ACHN (cell line): ENCODE measurements around the gene ZNF771.

Source experiments
- DNase-seq: peaks from one replicate; pipeline ENCODE4 v3.0.0-alpha.2; 2015
- in situ Hi-C: cut with HindIII; loops from 2 replicates; pipeline ENCODE4 v1.10.0; 2017; ENCODE audit warnings: low sequenced_read_pairs, low pct_ligation_motif_present, low pct_unique_long_range_greater_than_20kb

The ZNF771 gene

GRCh38 chr16:30407102-30407803, at the start of gene ZNF771:
Gene ZNF771, plus strand, starts transcription at chr16:30407606. Its CDS starts 448 bp downstream, at chr16:30408054.
- in situ Hi-C loops = no loop called here
- DNase-seq = peak; percentile 94

GRCh38 chr16:30357715-30358576, 49.5 kb upstream of the ZNF771 start:
- in situ Hi-C loops = no loop called here
- DNase-seq = no peak

DNA sequence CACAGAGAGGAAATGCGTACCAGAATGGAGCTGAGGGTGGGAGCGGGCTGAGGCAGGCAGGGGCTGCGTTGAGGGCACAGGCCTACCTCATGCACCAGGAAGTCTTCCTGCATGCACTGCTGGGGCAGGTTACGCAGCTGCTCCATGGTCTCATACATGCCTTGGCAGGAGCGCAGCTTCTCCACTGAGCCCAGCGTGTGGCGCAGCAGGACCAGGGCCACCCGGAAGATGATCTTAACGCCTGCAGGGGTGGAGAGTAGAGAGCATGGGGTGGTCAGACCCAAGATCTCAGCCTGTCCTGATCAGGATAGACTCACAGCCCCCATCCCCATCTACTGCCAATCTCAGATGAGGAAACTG, 48.8 kb upstream of the ZNF771 start:
- in situ Hi-C loops = no loop called here
- no peak for DNase-seq

- in situ Hi-C loops = no loop called here
- no peak for DNase-seq
Measured at GRCh38 chr16:30358990-30359870, 48.2 kb upstream of the ZNF771 start.

DNA sequence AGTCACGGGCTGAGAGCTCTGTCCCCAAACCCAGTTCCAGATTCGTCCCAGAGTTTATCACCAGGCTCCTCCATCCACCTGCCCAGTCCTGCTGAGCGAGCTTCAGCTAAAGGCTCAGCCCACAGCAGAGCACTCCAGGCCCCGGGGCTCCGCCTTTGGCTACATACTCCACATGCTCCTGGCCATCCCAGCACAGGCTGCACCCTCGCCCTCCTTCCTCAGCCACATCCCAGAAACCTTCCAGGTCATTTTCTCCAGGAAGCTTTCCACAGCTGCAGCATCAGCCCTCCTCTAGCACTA, 47.6 kb upstream of the ZNF771 start:
- in situ Hi-C loops = no loop called here
- no peak for DNase-seq

- in situ Hi-C loops = no loop called here
- DNase-seq = no peak
Measured at GRCh38 chr16:30361180-30361579, 46.2 kb upstream of the ZNF771 start.

DNA sequence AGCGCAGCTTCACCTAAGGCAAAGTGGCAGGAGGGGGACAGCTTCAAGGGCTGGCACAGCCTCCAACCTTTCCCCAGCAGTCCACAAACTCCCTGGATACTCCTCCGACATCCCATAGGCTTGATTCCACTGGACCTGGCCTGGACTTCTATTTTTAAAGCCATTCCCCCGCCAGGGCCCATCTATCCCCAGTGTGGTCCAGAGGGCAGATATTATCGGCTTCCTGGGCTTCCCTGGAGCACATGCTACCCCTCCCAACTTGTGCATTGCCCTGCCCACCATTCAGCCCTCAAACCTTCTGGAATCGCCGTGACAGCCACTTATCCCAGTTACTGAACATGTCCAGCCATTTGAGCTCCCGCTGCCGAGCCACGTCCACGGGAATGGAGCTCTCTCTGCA, 42.2 kb upstream of the ZNF771 start:
- in situ Hi-C loops = no loop called here
- no peak for DNase-seq

- in situ Hi-C loops = no loop called here
- DNase-seq = no peak
Measured at GRCh38 chr16:30366511-30366910, 40.9 kb upstream of the ZNF771 start.

GRCh38 chr16:30367349-30368009, 39.9 kb upstream of the ZNF771 start:
- in situ Hi-C loops = no loop called here
- DNase-seq = no peak

DNA sequence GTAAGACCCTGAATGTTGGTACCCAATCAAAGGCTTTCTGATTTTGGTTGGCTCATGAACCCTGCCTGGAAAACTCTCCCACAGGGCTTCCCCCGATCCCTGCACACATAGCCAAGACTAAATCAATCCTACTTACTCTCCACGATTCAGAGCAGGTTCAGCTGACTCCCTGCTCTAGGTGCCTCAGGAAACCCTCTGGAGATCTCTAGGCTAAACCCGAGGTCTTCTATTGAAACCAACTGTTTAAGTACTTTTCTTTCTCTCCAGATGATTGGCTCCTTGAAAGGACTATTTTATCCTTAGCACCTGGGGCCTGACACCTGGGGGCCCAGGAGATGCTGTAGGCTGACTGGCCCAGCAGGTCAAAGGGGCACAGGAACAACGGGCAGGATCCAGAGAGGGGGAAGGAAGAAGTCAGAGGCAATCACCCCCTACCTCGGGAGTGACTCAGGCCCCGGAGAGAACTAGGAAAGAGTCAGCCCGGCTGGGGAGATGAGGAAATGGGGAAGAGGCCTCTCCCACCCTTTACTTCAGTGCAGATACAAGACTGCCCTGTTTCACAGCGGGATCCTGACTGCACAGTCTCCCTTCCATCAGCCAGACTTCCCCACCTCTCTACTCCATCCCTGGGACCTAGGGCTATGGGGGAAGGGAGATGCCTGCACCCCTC, 39.1 kb upstream of the ZNF771 start:
- DNase-seq = peak; percentile 57
- in situ Hi-C loops = no loop called here

GRCh38 chr16:30368792-30369090, 38.7 kb upstream of the ZNF771 start:
- in situ Hi-C loops = no loop called here
- DNase-seq = no peak

DNA sequence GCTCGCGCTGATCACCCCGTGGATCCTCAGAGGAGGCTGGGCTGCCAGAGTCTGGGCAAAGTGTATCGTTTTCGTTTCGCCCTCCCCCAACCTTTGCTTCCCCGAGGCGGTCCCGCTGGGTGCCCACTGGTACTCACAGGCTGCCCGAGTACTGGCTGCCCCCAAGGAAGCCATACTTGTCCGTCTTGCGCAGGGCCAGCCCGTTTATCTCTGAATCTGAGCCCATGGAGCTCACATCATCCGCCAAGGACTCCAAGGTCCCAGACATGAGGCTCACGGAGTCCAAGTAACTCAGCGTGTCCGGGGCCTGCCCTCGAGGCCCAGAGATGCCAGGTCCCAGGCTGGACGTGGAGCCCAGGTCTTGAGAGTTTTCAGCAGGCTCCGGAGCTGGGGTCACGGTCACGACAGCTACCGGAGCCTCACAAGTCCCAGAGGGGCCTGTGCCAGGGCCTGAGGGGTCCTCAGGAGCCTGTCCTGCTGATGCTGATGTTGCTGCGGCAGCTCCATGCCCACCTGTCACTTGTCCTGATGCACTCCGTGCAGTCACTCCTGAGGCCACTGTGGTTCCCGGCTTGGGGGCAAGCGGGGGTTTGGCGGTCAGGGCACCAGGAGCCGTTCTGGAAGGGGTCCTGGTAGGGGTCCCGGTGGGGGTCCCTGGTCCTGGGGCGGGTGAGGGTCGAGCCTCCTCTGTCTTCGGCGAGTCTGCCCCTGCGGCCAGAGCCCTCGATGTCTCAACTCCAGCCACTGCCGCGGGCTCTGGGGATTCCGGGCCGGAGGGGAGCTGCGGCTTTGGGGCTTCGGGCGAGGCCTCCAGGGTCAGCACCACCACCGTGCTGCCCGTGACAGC, 38.1 kb upstream of the ZNF771 start:
- in situ Hi-C loops = no loop called here
- no peak for DNase-seq

GRCh38 chr16:30369938-30370455, 37.4 kb upstream of the ZNF771 start:
- no peak for DNase-seq
- in situ Hi-C loops = no loop called here

GRCh38 chr16:30370456-30371247, 36.8 kb upstream of the ZNF771 start, which contains the start of gene TBC1D10B:
Gene TBC1D10B, minus strand, starts transcription at chr16:30370494. Its CDS starts 311 bp downstream, at chr16:30370183.
- in situ Hi-C loops = no loop called here

GRCh38 chr16:30371248-30371816, 36.1 kb upstream of the ZNF771 start:
- in situ Hi-C loops = no loop called here
- no peak for DNase-seq

More at GRCh38 chr16:30370456-30371247, 36.8 kb upstream of the ZNF771 start, which contains the start of gene TBC1D10B:
- peak; percentile 100 for DNase-seq

- no peak for DNase-seq
- in situ Hi-C loops = no loop called here
Measured at GRCh38 chr16:30372038-30372712, 35.2 kb upstream of the ZNF771 start.
